Right lobe of liver (tissue), 4 donors: ENCODE data around the gene PEX11G.

Experiments used
- CTCF ChIP-seq, 4 donors: fragments of 200-600 bp in 3 of 4; fragments of 450-650 bp in 1 of 4; IDR thresholded peaks; one replicate each; pipeline versions ENCODE4 v1.5.1 to v1.8.0; 2016 to 2022; ENCODE audit warnings: antibody characterized with exemption in 4 of 4, mild to moderate bottlenecking in 2 of 4
- POLR2A ChIP-seq: fragments of 450-650 bp; IDR thresholded peaks from one replicate; pipeline ENCODE4 v1.6.1; 2017; ENCODE audit warnings: antibody characterized with exemption, mild to moderate bottlenecking
- donor health status: DM: no; HTN: no; CAD: no.
- donor health status: DM: no; HTN: no; CAD: no.
- donor health status: DM: no; HTN: yes; CAD: no.

- TF ChIP-seq CTCF (IDR thresholded peaks at IDR 0.05), result no peak
- no peak for TF ChIP-seq POLR2A
These were observed 8.4 kb downstream of the PEX11G start for GRCh38 chr19:7480222-7480969.
